ENCODE data around the gene POLR1B.
"Not testable (repeated sequence)": the region's sequence is repeated elsewhere in the genome, so short reads cannot be mapped to it uniquely, and the experiment has no call there.

Gene POLR1B

DNA sequence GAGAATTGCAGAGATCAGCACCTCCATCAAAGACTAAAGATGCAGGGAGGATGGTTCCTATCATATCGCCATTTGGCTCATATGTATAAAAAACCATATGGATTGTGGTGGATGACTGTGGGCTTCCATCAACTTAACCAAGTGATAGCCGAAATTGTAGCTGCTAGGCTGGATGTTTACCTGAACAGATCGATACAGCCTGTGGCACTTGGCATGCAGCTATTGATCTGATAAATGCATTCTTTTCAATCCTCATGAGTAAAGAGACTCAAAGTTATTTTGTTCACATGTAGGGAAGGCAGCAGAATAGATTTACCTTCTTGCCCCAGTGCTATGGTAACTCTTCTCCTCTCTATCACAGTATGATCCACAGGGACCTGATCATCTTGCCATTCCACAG, 60.7 kb downstream of the POLR1B start:
- DNase-seq, result no peak

GRCh38 chr2:112603731-112604130, 61.5 kb downstream of the POLR1B start:
- no peak for DNase-seq

DNA sequence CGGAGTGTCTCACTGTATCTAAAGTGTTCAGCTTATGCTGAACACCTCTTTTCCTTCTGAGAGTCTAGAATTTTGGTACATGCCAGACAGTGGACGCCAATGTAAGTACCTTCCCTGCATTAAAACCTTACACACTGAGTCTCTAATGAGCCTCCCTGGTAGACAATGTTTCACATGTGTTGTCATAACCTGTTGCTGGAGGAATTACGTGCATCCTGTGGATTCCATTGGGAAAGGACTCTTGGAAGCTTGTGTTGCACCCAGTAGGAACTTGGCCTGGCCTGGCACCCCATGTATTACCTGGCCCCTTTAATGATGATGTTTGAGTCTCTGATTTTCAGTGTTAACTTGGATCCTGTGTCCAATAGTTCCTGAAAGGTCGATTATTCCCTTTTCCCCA, 62.7 kb downstream of the POLR1B start:
- DNase-seq, result no peak

DNA sequence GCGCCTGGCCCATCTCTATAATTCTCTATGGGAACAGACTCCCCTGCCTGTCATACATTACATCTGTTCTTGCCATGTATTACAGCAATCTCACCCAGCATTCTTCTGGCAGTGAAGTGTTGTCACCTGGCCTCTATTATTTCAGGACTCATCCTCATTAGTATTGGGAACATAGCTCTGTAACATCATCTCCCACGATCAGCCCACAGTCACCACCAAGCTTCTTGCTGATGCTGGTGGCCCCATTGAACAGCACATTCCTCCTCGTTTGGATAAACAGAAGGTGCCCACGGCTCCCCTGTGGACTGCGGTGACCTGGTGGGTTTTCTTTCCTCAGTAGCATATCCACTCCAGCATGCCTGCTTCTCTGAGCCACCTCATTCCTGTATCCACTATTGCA, 63.7 kb downstream of the POLR1B start:
- DNase-seq, result no peak

- DNase-seq, result no peak
Measured at GRCh38 chr2:112606547-112606946, 64.3 kb downstream of the POLR1B start.

GRCh38 chr2:112607680-112608438, 65.6 kb downstream of the POLR1B start:
- DNase-seq, result no peak

DNA sequence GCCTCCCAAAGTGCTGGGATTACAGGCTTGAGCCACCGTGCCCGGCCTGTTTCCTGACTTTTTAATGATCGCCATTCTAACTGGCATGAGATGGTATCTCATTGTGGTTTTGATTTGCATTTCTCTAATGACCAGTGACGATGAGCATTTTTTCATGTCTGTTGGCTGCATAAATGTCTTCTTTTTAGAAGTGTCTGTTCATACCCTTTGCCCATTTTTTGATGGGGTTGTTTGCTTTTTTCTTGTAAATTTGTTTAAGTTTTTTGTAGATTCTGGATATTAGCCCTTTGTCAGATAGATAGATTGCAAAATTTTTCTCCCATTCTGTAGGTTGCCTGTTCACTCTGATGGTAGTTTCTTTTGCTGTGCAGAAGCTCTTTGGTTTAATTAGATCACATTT, 67.1 kb downstream of the POLR1B start:
- not testable (repeated sequence) for DNase-seq

GRCh38 chr2:112612283-112612682, 70.0 kb downstream of the POLR1B start:
- DNase-seq, result not testable (repeated sequence)

DNA sequence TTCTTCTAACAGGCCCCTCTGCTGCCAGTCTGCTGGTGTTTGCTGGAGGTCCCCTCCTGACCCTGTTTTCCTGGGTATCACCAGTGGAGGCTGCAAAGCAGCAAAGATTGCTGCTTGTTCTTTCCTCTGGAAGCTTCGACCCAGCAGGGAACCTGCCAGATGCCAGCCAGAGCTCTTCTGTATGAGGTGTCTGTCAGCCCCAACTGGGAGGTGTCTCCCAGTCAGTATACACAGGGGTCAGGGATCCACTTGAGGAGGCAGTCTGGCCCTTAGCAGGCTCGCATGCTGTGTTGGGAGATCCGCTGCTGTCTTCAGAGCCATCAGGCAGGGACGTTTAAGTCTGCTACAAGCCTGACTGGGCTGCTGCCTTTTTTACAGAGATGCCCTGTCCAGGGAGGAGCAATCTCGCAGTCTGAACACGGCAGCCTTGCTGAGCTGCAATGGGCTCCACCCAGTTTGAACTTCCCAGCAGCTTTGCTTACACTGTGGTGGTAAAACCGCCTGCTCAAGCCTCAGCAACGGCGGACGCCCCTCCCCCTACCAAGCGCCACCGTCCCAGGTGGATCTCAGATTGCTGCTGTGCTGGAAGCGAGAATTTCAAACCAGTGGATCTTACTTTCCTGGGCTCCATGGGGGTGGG, 72.1 kb downstream of the POLR1B start:
- no peak for DNase-seq

- no peak for DNase-seq
Measured at GRCh38 chr2:112615051-112615450, 72.8 kb downstream of the POLR1B start.

DNA sequence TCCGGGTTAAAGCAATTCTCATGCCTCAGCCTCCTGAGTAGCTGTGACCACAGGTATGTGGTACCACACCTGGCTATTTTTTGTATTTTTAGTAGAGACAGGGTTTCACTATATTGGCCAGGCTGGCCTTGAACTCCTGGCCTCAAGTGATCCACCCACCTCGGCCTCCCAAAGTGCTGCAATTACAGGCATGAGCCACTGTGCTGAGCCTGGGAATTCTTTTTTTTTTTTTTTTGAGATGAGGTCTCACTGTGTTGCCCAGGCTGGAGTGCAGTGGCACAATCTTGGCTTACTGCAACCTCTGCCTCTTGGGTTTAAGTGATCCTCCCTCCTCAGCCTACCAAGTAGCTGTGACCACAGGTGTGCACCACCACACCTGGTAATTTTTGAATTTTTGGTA, 73.5 kb downstream of the POLR1B start:
- DNase-seq, result not testable (repeated sequence)

DNA sequence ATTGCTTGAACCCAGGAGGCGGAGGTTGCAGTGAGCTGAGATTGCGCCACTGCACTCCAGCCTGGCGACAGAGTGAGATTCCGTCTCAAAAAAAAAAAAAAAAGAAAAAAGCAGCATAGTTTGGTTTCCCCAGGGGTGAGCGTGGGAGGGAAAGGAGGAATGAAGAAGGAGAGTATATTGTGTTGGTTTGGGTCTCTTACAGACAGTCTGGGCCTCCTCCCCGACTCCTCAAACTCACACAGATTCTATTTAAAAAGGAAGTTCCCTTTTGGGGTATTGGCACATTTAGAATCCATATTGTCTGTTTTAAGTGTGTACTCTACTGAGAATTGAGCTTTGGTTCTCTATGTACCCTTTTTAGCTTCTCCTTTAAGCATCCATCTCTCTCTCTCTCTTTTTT, 76.1 kb downstream of the POLR1B start:
- DNase-seq, result no peak

- no peak for DNase-seq
Measured at GRCh38 chr2:112621790-112622527, 79.7 kb downstream of the POLR1B start.

DNA sequence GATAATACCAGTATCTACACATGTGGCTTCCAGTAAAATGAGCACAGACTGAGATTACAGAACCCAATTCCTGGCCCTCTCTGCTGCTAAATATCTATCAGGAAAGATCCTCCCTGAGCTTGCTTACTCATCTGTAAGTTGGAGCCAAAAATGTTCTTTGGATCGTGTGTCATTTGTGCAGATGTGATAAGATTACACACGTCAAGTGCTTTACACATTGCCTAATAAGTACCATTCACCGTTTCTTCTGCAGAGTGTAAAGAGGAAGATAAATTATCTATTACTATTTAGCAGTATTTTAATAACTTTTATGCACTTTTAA, 80.2 kb downstream of the POLR1B start:
- no peak for DNase-seq

- DNase-seq, result peak; percentile 65
Measured at GRCh38 chr2:112623913-112624777, 81.9 kb downstream of the POLR1B start.

DNA sequence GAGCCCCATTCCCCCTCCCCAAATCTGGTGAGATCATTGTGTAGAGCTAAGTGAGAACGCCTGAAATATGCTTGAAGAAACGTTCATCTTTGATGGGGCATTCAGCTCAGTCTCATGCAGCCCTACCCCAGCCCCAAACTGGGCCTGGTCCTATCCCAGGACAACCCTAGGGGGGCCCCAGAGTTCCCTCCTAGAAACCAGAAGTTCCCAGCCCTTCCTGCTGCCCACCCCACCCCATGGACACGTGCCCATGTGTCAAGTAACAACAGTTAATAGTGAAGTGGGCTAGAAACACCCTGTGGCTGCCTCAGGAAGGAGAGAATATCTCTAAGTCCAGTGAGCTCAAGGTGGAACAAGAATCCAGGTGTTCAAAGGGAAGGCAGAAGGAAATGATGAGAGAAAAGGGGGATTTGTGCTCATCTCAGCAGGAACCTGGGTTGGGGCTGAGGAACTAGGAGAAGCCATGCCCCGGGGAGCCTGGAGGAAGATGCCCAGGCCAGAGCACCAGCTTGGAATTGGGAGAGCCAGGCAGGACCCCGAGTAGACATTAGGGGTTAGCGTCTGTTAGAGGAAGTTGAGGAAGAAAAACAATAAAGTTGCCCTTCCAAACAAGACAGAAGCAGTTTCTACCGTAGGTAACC, 83.3 kb downstream of the POLR1B start:
- DNase-seq, result no peak

- DNase-seq, result peak; percentile 40
Measured at GRCh38 chr2:112626604-112627059, 84.4 kb downstream of the POLR1B start.

Measured in activated CD4-positive, alpha-beta T cell treated with anti-CD3 and anti-CD28 coated beads for 1 hour (primary cell).